AG04450 (cell line): ENCODE results near the gene CPT1C. TPM values are rescaled to one million over a fixed set of nuclear protein-coding genes. Genes with fewer than 3 reads are reported as not detected.

Experiments used
- CTCF ChIA-PET: fragments of 300-600, 350-600 bp; formaldehyde crosslinking; extraction: SDS; loops from one replicate; lab custom pipeline; 2022; ENCODE audit warnings: antibody characterized with exemption, inconsistent platforms; lab: Charles Lee
- POLR2A ChIA-PET: fragments of 350-600 bp; formaldehyde crosslinking; extraction: SDS; loops from one replicate; lab custom pipeline; 2021; ENCODE audit warnings: antibody characterized with exemption, inconsistent platforms; lab: Yijun Ruan, JAX
- DNase-seq: peaks from one replicate; pipeline ENCODE4 v3.0.0-alpha.2; 2011; ENCODE audit warnings: low read depth, low spot score
- H3K27ac ChIP-seq: one replicate; pipeline ENCODE4 v1.5.1; 2012; ENCODE audit warnings: low read depth, low read length, control low read depth
- H3K27me3 ChIP-seq: one replicate; pipeline ENCODE4 v1.6.0; 2012; ENCODE audit warnings: low read length; ENCODE audit not compliant: control insufficient read depth, insufficient read depth
- H3K4me3 ChIP-seq: 2 replicates; pipeline ENCODE4 v1.5.1; 2011; ENCODE audit warnings: mild to moderate bottlenecking, low read depth, low read length, control low read depth
- H3K9me3 ChIP-seq: 2 replicates; pipeline ENCODE4 v1.5.1; 2012; ENCODE audit warnings: low read length; ENCODE audit not compliant: control insufficient read depth, insufficient read depth
- CTCF ChIP-seq: IDR thresholded peaks from 2 replicates; pipeline ENCODE4 v1.5.1; 2011; ENCODE audit warnings: low read depth, low read length, control low read depth, inconsistent platforms
- polyA plus RNA-seq: library from polyadenylated mRNA; depleted of rRNA; stranded (reverse); fragments of >200 nt; gene quantifications from 2 replicates; pipeline ENCODE4 v1.2.3, GENCODE V29; 2011

The CPT1C gene
- polyA plus RNA-seq, 1 experiment = 20.3 TPM

- CTCF ChIA-PET = no interaction called here
- no peaks in the 10 kb centered on the region for H3K9me3 ChIP-seq
Measured at GRCh38 chr19:49645592-49645991, 45.3 kb upstream of the CPT1C start.

GRCh38 chr19:49645995-49646394, 44.9 kb upstream of the CPT1C start:
- Histone ChIP-seq H3K27me3 (no peaks in the 10 kb centered on the region), H3K4me3 (no peak overlapping the region), H3K27ac (no peak overlapping the region), H3K9me3 (no peaks in the 10 kb centered on the region; the same call in 1 of the 2 replicates)
- ChIA-PET POLR2A (no interaction called here), CTCF (no interaction called here)
- no peak for DNase-seq
- TF ChIP-seq CTCF = no peak

More at GRCh38 chr19:49645592-49645991, 45.3 kb upstream of the CPT1C start:
- POLR2A ChIA-PET = no interaction called here
- H3K27me3 ChIP-seq = no peaks in the 10 kb centered on the region
- no peak overlapping the region for H3K27ac ChIP-seq
- TF ChIP-seq CTCF = no peak
- H3K4me3 ChIP-seq = no peak overlapping the region
- no peak for DNase-seq

GRCh38 chr19:49646586-49646985, 44.3 kb upstream of the CPT1C start:
- Histone ChIP-seq H3K4me3 (no peak overlapping the region), H3K27me3 (no peaks in the 10 kb centered on the region), H3K9me3 (no peaks in the 10 kb centered on the region; the same call in 1 of the 2 replicates), H3K27ac (no peak overlapping the region)
- CTCF ChIA-PET = no interaction called here
- TF ChIP-seq CTCF = no peak
- POLR2A ChIA-PET = no interaction called here
- no peak for DNase-seq

GRCh38 chr19:49651029-49651819, 39.7 kb upstream of the CPT1C start:
- POLR2A ChIA-PET = no interaction called here

More at GRCh38 chr19:49651029-49651819, 39.7 kb upstream of the CPT1C start:
- no peak for TF ChIP-seq CTCF
- CTCF ChIA-PET = no interaction called here
- H3K27ac ChIP-seq = no peak overlapping the region
- H3K9me3 ChIP-seq = no peaks in the 10 kb centered on the region; the same call in 1 of the 2 replicates
- no peak for DNase-seq
- no peaks in the 10 kb centered on the region for H3K27me3 ChIP-seq
- H3K4me3 ChIP-seq = no peak overlapping the region
